Uterus (tissue), 2 donors: ENCODE data around the gene TMOD4.

ENCODE experiments used
- CTCF ChIP-seq, 4 experiments: fragments of 200-600 bp in 2 of 4; fragments of 450-650 bp in 2 of 4; sonication (generic) in 2 of 4; IDR thresholded peaks; one replicate each; pipeline ENCODE4 v1.5.1; 2016 to 2019; ENCODE audit warnings: antibody characterized with exemption in 4 of 4, mild to moderate bottlenecking in 2 of 4, moderate library complexity in 1 of 4
- POLR2A ChIP-seq, 2 donors: fragments of 450-650 bp; IDR thresholded peaks; one replicate each; pipeline ENCODE4 v1.6.1; 2016; ENCODE audit warnings: antibody characterized with exemption in 2 of 2, mild to moderate bottlenecking in 1 of 2, moderate library complexity in 1 of 2

GRCh38 chr1:151210830-151211229, 35.0 kb upstream of the TMOD4 start:
- TF ChIP-seq CTCF (IDR thresholded peaks at IDR 0.05): no peak
- no peak for TF ChIP-seq POLR2A (IDR thresholded peaks at IDR 0.05)
